Measurements from ENCODE around the gene PHLPP1. TPM values are rescaled to one million over a fixed set of nuclear protein-coding genes. Genes with fewer than 3 reads are reported as not detected.

Gene PHLPP1
- total RNA-seq, 1 donor from 2014 or later = 3.4 TPM

- Histone ChIP-seq H3K4me3 (ENCODE audit: low read depth, low read length) (no peak overlapping the region), H3K36me3 (ENCODE audit: control insufficient read depth, insufficient read depth, low read length) (no peaks in the 10 kb centered on the region), H3K27me3 (ENCODE audit: control insufficient read depth, insufficient read depth, low read length) (no peaks in the 10 kb centered on the region)
- TF ChIP-seq, protein P1, sequence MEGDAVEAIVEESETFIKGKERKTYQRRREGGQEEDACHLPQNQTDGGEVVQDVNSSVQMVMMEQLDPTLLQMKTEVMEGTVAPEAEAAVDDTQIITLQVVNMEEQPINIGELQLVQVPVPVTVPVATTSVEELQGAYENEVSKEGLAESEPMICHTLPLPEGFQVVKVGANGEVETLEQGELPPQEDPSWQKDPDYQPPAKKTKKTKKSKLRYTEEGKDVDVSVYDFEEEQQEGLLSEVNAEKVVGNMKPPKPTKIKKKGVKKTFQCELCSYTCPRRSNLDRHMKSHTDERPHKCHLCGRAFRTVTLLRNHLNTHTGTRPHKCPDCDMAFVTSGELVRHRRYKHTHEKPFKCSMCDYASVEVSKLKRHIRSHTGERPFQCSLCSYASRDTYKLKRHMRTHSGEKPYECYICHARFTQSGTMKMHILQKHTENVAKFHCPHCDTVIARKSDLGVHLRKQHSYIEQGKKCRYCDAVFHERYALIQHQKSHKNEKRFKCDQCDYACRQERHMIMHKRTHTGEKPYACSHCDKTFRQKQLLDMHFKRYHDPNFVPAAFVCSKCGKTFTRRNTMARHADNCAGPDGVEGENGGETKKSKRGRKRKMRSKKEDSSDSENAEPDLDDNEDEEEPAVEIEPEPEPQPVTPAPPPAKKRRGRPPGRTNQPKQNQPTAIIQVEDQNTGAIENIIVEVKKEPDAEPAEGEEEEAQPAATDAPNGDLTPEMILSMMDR (IDR thresholded peaks at IDR 0.05; ENCODE audit: insufficient read depth, low read length, severe bottlenecking) = no peak
- DNase-seq (ENCODE audit: low read depth) (no peak), FAIRE-seq (no peak)
Measured at GRCh38 chr18:62938006-62938405, 222.7 kb downstream of the PHLPP1 start.

- no peak for DNase-seq (ENCODE audit: low read depth)
- FAIRE-seq = no peak
- Histone ChIP-seq H3K27me3 (ENCODE audit: control insufficient read depth, insufficient read depth, low read length) (no peaks in the 10 kb centered on the region), H3K36me3 (ENCODE audit: control insufficient read depth, insufficient read depth, low read length) (no peaks in the 10 kb centered on the region), H3K4me3 (ENCODE audit: low read depth, low read length) (no peak overlapping the region)
- TF ChIP-seq, protein P1 (IDR thresholded peaks at IDR 0.05; ENCODE audit: insufficient read depth, low read length, severe bottlenecking) = no peak
Measured at GRCh38 chr18:62938487-62938886, 223.1 kb downstream of the PHLPP1 start.

DNA sequence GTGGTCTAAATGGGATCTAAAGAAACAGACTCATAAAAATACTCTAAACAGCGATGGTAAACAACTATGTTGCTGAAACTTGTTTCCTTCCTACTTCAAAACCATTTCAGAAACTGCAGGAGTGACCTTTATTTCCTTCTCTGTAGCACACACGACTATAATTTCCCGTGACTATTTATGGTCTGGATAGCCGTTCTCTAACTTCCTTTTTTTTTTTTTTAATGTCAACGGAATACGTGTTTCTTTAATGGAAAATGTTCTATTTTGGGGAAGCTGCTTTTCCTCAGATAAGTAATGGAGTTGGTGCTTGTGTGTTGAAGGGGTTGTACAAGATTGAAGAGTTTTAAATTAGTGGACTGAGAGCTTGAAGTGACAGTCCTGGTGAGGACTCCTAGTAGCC is 224.1 kb downstream of the PHLPP1 start:
- FAIRE-seq = no peak
- H3K36me3 ChIP-seq (ENCODE audit: control insufficient read depth, insufficient read depth, low read length) = no peaks in the 10 kb centered on the region
- no peak for DNase-seq (ENCODE audit: low read depth)
- H3K4me3 ChIP-seq (ENCODE audit: low read depth, low read length) = no peak overlapping the region
- TF ChIP-seq, protein P1 (IDR thresholded peaks at IDR 0.05; ENCODE audit: insufficient read depth, low read length, severe bottlenecking) = no peak
- no peaks in the 10 kb centered on the region for H3K27me3 ChIP-seq (ENCODE audit: control insufficient read depth, insufficient read depth, low read length)

DNA sequence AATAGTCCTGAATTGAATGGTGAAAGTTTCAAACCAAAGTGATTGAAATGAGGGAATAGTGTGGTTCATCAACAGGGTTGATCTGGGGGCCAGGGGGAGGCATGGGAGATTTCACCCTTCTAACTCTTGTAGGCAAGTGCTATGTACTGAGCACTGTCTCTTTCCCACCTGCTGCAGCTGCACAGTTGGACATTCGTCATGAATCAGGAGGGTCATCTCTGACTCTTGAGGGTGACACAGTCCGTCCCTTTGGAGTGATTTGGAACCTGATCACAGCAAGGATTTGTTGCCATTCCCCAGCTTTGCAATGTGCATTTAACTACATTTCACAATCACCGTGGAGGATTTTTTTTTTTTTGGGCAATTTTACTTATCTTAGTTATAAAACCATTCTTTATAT is 224.6 kb downstream of the PHLPP1 start:
- Histone ChIP-seq H3K27me3 (ENCODE audit: control insufficient read depth, insufficient read depth, low read length) (no peaks in the 10 kb centered on the region), H3K36me3 (ENCODE audit: control insufficient read depth, insufficient read depth, low read length) (no peaks in the 10 kb centered on the region), H3K4me3 (ENCODE audit: low read depth, low read length) (no peak overlapping the region)
- TF ChIP-seq, protein P1 (IDR thresholded peaks at IDR 0.05; ENCODE audit: insufficient read depth, low read length, severe bottlenecking) = no peak
- FAIRE-seq (no peak), DNase-seq (ENCODE audit: low read depth) (no peak)

- peak; percentile 93 for DNase-seq (ENCODE audit: low read depth)
- FAIRE-seq = no peak
- TF ChIP-seq, protein P1 (IDR thresholded peaks at IDR 0.05; ENCODE audit: insufficient read depth, low read length, severe bottlenecking) = no peak
- Histone ChIP-seq H3K36me3 (ENCODE audit: control insufficient read depth, insufficient read depth, low read length) (peaks cover 2% of the 10 kb centered on the region), H3K27me3 (ENCODE audit: control insufficient read depth, insufficient read depth, low read length) (no peaks in the 10 kb centered on the region), H3K4me3 (ENCODE audit: low read depth, low read length) (no peak overlapping the region)
Measured at GRCh38 chr18:62942578-62942977, 227.2 kb downstream of the PHLPP1 start.

- TF ChIP-seq, protein P1 (IDR thresholded peaks at IDR 0.05; ENCODE audit: insufficient read depth, low read length, severe bottlenecking) = no peak
- Histone ChIP-seq H3K36me3 (ENCODE audit: control insufficient read depth, insufficient read depth, low read length) (peaks cover 2% of the 10 kb centered on the region), H3K4me3 (ENCODE audit: low read depth, low read length) (no peak overlapping the region), H3K27me3 (ENCODE audit: control insufficient read depth, insufficient read depth, low read length) (no peaks in the 10 kb centered on the region)
- FAIRE-seq (no peak), DNase-seq (ENCODE audit: low read depth) (no peak)
Measured at GRCh38 chr18:62944454-62944853, 229.1 kb downstream of the PHLPP1 start.
